ENCODE measurements around the gene GPRIN3. TPM values are rescaled to one million over a fixed set of nuclear protein-coding genes. Genes with fewer than 3 reads are reported as not detected.

The GPRIN3 gene
- total RNA-seq, 3 donors from 2014 or later: 3.3 to 13.2 (median 4.0) TPM

GRCh38 chr4:89273741-89274141, 33.9 kb downstream of the GPRIN3 start:
- H3K4me3 ChIP-seq: no peak overlapping the region
- TF ChIP-seq POLR2A (IDR thresholded peaks at IDR 0.05): no peak
- no peak for TF ChIP-seq POLR2AphosphoS5 (IDR thresholded peaks at IDR 0.05)
- TF ChIP-seq, protein P1, sequence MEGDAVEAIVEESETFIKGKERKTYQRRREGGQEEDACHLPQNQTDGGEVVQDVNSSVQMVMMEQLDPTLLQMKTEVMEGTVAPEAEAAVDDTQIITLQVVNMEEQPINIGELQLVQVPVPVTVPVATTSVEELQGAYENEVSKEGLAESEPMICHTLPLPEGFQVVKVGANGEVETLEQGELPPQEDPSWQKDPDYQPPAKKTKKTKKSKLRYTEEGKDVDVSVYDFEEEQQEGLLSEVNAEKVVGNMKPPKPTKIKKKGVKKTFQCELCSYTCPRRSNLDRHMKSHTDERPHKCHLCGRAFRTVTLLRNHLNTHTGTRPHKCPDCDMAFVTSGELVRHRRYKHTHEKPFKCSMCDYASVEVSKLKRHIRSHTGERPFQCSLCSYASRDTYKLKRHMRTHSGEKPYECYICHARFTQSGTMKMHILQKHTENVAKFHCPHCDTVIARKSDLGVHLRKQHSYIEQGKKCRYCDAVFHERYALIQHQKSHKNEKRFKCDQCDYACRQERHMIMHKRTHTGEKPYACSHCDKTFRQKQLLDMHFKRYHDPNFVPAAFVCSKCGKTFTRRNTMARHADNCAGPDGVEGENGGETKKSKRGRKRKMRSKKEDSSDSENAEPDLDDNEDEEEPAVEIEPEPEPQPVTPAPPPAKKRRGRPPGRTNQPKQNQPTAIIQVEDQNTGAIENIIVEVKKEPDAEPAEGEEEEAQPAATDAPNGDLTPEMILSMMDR (IDR thresholded peaks at IDR 0.05): no peak
- no peaks in the 10 kb centered on the region for H3K36me3 ChIP-seq
- no peak overlapping the region for H3K27ac ChIP-seq
- no peaks in the 10 kb centered on the region for H3K4me1 ChIP-seq
- no peaks in the 10 kb centered on the region for H3K9me3 ChIP-seq
- DNase-seq (ENCODE audit: low spot score in 2 of 2): no peak
- intact Hi-C loops (cut with DNase I; ENCODE audit: low total_unique reads): no loop called here
- H3K27me3 ChIP-seq: no peaks in the 10 kb centered on the region

- no peaks in the 10 kb centered on the region for H3K36me3 ChIP-seq
- no peaks in the 10 kb centered on the region for H3K4me1 ChIP-seq
- H3K4me3 ChIP-seq: no peak overlapping the region
- no peak for DNase-seq (ENCODE audit: low spot score in 2 of 2)
- TF ChIP-seq, protein P1 (IDR thresholded peaks at IDR 0.05): no peak
- no peak for TF ChIP-seq POLR2AphosphoS5 (IDR thresholded peaks at IDR 0.05)
- no peak for TF ChIP-seq POLR2A (IDR thresholded peaks at IDR 0.05)
- intact Hi-C loops (cut with DNase I; ENCODE audit: low total_unique reads): no loop called here
- H3K27me3 ChIP-seq: no peaks in the 10 kb centered on the region
- H3K9me3 ChIP-seq: no peaks in the 10 kb centered on the region
- no peak overlapping the region for H3K27ac ChIP-seq
These were observed 36.8 kb downstream of the GPRIN3 start for GRCh38 chr4:89270792-89271191.

DNA sequence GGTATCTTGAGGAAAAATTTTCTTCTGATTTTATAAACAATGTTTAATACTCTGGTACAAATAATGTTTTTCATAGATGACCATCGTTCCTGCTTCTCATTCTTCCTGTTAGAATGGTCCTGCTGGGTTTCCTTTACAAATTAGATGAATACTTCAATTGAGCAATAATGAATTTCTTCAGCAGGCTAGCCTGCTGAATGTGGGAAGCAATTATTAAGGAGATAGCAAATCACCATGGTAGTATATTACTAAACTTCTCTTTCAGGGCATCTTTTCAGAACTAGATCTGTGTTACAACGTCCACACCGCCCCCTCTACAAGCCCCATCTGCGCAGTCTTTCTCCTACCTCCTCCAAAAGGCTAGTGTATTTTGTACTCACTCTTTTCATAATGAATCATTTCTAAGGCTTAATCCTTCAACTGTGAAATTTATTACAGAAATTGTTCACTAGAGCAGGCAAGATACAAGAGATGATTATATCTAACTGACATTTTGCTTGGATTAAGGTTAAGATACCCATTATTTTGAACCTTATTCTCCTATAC, 38.4 kb downstream of the GPRIN3 start:
- TF ChIP-seq POLR2A (IDR thresholded peaks at IDR 0.05): no peak
- TF ChIP-seq, protein P1 (IDR thresholded peaks at IDR 0.05): no peak
- TF ChIP-seq POLR2AphosphoS5 (IDR thresholded peaks at IDR 0.05): no peak
- DNase-seq (ENCODE audit: low spot score in 2 of 2): no peak
- no peaks in the 10 kb centered on the region for H3K4me1 ChIP-seq
- H3K4me3 ChIP-seq: no peak overlapping the region
- H3K9me3 ChIP-seq: no peaks in the 10 kb centered on the region
- intact Hi-C loops (cut with DNase I; ENCODE audit: low total_unique reads): loop anchor here (10.0 kb wide), 1 partner anchor 394 kb away; no protein-coding TSS in a partner anchor
- H3K27ac ChIP-seq: no peak overlapping the region
- H3K27me3 ChIP-seq: no peaks in the 10 kb centered on the region
- no peaks in the 10 kb centered on the region for H3K36me3 ChIP-seq

DNA sequence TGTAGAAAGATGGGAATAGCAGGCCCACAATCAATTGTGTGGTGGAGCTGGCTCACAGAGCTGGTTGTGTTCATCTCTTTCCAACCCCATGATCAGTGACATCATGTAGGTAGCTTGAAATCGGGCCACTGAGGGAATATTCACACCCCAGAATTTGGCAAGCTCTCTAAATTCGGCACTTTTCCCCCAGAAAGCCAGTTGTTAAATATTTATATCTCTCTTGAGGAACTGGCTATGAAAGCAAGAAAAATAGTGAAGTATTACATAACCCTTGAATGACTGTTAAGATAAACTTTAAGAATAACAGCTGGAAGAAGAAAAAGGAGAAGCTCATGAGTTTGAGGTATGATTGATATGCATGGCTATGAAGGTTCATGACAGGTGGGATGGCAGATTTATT, 38.9 kb downstream of the GPRIN3 start:
- Histone ChIP-seq H3K36me3 (no peaks in the 10 kb centered on the region), H3K27ac (no peak overlapping the region), H3K4me3 (no peak overlapping the region), H3K27me3 (no peaks in the 10 kb centered on the region), H3K9me3 (no peaks in the 10 kb centered on the region), H3K4me1 (no peaks in the 10 kb centered on the region)
- DNase-seq (ENCODE audit: low spot score in 2 of 2): no peak
- TF ChIP-seq POLR2A (IDR thresholded peaks at IDR 0.05) (no peak), POLR2AphosphoS5 (IDR thresholded peaks at IDR 0.05) (no peak)
- intact Hi-C loops (cut with DNase I; ENCODE audit: low total_unique reads): loop anchor here (10.0 kb wide), 1 partner anchor 394 kb away; no protein-coding TSS in a partner anchor

DNA sequence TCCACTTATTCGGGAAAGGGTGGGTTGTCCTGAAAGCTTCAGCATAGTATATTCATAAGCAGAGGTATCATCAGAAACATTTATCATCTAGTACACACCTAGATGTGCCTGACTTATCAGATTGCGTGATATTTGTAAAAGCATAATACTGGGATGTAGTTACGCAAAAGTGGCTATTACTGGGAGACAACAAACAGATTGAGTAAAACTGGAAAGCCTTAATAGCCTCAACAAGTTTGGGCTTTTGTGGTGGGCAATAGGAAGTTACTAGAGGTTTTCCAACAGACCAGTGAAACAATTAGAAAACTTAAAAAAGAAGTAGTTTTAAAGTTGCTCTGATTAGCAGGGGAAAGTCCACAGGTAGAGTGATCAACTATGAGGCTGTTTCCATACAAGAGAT, 39.8 kb downstream of the GPRIN3 start:
- no peak overlapping the region for H3K4me3 ChIP-seq
- no peaks in the 10 kb centered on the region for H3K27me3 ChIP-seq
- no peaks in the 10 kb centered on the region for H3K9me3 ChIP-seq
- intact Hi-C loops (cut with DNase I; ENCODE audit: low total_unique reads): loop anchor here (10.0 kb wide), 1 partner anchor 393 kb away; no protein-coding TSS in a partner anchor
- H3K36me3 ChIP-seq: no peaks in the 10 kb centered on the region
- H3K4me1 ChIP-seq: no peaks in the 10 kb centered on the region
- H3K27ac ChIP-seq: no peak overlapping the region
- DNase-seq (ENCODE audit: low spot score in 2 of 2): no peak
- TF ChIP-seq, protein P1 (IDR thresholded peaks at IDR 0.05): no peak
- TF ChIP-seq POLR2A (IDR thresholded peaks at IDR 0.05) (no peak), POLR2AphosphoS5 (IDR thresholded peaks at IDR 0.05) (no peak)
